Measurements from ENCODE around the gene KRT83. TPM values are rescaled to one million over a fixed set of nuclear protein-coding genes. Genes with fewer than 3 reads are reported as not detected.
"Not testable (repeated sequence)": the region's sequence is repeated elsewhere in the genome, so short reads cannot be mapped to it uniquely, and the experiment has no call there.

The KRT83 gene
- total RNA-seq, 1 donor from 2014 or later: not detected

DNA sequence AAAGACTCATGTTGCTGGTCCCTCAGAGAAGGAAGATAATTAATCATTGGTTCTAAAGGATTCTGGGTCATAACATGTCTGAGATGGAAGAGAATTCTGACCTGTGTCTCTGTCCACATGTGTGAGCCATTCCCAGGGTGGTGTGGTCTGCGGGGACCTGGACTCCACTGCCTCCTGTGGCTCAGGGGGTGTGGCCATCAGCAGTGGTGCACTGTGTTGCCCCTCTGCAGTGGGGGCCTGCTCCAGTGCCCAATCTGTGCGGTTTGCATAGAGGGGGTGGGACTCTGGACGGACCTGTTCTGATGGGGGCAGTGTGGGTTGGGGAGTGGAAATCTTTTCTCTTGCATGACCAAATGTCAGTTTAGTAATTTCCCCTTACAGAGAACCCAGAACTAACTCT, 32.6 kb upstream of the KRT83 start:
- no peak for DNase-seq (ENCODE audit: low spot score)

- no peak for DNase-seq (ENCODE audit: low spot score)
Observed at GRCh38 chr12:52352951-52353350, 31.8 kb upstream of the KRT83 start.

DNA sequence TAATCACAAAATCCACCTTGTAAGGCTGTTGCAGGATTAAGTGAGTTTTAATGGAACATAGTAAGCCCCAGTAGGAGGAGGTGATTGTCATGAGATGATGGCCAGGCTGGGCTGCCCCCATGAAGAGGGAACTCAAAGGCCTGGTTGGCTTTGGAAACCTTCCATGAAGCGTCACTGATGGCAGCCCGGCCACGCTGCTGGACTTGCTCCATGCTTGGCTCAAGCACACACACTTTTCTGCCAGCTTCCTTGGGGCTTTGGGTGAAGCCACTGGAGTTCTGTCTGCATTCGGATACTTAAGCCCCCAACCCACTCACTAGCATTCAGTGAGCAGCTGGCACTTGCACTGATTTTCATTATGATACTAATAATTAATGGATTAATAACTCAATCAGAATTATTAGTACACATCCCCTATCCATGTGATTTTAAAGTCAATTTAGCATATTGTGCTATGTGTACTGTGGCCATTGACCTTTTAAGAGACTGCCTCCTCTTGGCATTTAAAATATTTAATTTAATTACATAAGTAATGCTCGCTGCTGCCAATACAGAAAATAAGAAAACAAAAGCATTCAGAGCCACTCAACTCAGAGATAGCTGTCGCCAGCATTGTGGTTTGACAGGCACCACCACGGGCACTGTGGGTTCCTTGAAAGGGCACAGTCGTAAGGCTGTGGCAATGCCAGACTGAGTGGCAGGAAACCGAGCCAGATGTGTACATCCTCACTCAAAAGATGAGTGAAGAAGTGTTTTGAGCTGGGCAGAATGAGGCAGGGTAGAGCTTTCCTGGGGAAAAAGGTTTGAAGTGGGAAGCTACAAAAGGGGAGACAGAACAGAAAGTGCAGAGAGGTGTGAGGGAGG, 30.2 kb upstream of the KRT83 start:
- no peak for DNase-seq (ENCODE audit: low spot score)

DNA sequence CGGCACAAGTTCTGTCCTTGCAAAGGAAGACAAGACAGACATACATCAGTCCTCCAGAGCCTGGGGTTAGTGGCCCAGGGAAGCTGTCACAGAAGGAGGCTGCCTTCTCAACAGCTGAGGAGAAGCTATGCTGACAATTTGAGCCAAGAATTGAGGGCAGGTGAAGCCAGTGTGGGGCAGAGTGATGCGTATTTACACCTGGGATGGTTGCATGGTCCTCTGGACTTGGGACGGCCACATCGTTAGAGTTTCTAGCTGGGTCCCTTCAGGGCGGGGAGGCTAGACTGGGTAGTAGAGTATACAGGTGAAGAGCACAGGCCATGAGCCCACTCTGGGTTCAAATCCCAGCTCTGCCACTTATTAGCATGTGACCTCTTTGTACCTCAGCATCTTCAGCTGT, 29.6 kb upstream of the KRT83 start:
- DNase-seq (ENCODE audit: low spot score): no peak

DNA sequence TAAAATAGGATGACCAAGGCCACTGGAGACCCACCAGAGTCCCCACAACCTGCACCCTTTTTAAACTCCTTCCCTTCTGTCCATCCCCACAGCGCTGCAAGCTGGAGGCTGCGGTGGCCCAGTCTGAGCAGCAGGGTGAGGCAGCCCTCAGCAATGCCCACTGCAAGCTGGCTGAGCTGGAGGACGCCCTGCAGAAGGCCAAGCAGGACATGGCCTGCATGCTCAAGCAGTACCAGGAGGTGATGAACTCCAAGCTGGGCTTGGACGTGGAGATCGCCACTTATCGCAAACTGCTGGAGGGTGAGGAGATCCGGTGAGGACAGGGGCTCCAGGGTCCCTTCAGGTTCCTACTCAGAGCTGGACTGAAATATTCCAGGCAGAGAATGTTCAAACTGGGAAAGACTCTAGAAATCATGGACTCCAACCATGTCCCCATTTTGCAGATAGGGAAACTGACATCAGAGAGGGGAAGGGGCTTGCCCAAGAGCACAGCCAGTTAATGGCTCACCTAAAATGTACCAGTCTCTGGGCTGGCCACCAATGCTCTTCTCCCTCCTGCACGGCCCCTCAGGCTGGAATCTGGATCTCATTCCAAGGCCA, 28.9 kb upstream of the KRT83 start:
- no peak for DNase-seq (ENCODE audit: low spot score)

DNA sequence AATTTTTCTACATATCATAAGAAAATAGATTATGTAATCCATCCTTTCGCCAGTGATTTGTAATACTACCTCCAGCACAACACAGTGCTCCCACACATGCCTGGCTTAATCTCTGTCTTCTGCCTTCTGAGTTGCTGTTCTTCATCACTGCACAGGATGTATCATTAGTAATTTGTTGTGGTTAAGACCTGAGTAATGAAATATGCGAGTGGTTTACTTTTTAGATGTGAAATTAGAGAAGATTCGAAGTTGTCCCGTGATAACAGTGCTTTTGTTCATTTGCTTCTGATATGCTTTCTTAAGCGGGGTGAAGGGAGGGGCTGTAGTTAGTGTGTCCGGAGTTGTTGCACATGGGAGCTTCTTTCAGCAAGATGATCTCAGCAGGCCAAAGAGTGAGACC, 28.0 kb upstream of the KRT83 start:
- DNase-seq (ENCODE audit: low spot score): peak; percentile 32

DNA sequence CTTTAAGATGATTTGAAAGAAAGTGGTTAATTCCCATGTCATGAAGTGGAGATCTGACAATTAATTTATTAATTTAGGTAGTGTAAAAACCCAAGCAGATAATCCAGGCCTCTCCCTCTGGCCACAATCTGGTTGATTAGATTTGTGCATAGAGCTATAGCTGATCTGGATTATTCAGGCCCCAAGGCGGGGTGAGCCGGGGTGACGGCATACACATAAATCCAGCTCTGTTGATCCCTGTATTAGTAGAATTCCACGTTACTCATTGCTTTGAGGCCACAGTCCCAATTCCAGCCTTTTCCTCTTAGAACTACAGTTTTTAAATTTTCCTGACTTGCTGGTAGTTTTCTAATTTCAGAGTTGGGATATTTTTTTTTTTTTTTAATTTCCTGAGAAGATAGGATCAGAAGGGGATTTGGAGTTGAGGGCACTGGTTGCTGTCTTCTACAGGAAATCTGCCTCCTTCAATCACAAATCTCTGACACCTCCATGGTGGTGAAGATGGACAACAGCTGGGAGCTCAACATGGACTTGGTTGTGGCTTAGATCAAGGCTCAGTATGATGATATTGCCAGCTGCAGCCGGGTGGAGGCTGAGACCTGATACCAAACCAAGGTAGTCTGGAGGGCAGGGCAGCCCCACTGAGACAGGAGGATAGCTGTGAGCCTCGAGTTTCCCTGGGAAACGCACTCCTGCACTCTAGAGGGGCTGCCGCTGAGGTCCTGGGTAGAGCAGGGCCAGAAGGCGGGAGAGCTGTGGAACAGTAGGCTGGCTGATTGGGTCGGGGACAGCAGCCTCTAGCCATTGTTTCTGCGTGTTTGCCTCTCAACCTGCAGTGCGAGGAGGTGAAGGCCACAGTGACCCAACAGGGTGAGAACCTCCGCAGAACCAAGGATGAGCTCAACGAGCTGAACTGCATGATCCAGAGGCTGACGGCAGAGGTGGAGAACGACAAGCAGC, 26.6 kb upstream of the KRT83 start:
- DNase-seq (ENCODE audit: low spot score): peak; percentile 82

DNA sequence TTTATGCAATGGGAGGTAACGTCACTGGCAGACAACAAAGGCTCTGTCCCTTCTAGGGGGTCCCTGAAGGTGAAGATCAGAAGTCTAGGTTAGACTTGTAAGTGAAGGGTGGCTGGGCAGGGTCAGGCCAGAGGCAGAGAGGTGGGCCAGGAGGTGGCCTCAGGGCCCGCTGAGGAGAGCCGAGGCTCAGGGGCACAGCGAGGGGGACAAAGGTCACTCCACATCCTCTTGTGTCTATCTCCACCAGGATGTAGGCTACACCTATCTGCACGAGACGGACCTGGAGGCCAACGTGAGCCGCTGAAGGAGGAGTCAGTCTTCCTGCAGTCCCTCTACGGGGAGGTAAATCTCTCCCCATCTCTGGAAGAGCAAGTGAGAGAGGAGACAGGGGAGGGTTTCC, 25.8 kb upstream of the KRT83 start:
- no peak for DNase-seq (ENCODE audit: low spot score)

DNA sequence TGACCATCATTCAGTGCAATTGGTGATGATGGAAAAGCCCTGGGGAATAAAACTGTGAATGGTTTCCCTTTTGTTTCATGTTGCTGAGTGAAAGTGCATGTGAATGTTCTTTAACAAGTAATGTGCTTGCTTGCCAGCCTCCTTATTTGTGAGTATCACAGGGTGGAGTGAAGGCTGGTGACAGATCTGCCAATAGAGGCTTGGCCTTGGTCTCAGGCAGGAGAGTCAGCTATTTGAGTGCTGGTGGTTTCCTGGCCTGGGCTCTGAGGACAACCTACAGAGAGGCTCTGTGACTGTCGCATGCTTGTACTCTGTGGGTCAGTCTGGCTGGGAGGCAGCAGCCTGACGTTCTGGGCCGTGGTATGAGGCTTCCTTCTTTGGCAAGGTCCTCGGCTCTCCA, 25.4 kb upstream of the KRT83 start:
- no peak for DNase-seq (ENCODE audit: low spot score)

DNA sequence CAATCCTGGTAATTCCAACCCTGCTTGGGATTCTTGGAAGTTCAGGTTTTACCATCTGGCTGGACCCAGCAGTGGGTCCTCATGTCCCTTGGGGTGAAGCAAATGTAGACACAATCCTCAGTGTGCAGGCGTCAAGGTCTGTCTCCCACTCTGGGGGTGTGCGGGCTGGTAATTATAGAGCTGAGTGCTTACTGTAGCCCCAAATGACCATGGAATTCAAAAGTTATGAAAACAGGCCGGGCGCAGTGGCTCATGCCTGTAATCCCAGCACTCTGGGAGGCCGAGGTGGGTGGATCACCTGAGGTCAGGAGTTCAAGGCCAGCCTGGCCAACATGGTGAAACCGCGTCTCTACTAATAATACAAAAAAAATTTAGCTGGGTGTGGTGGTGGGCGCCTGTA, 23.8 kb upstream of the KRT83 start:
- DNase-seq (ENCODE audit: low spot score): not testable (repeated sequence)

GRCh38 chr12:52344111-52344510, 22.9 kb upstream of the KRT83 start:
- no peak for DNase-seq (ENCODE audit: low spot score)

- no peak for DNase-seq (ENCODE audit: low spot score)
Observed at GRCh38 chr12:52343550-52343949, 22.4 kb upstream of the KRT83 start.

GRCh38 chr12:52342781-52343490, 21.7 kb upstream of the KRT83 start:
- no peak for DNase-seq (ENCODE audit: low spot score)

- DNase-seq (ENCODE audit: low spot score): no peak
Observed at GRCh38 chr12:52341066-52341580, 19.9 kb upstream of the KRT83 start.

- no peak for DNase-seq (ENCODE audit: low spot score)
Observed at GRCh38 chr12:52338241-52338960, 17.2 kb upstream of the KRT83 start.

- no peak for DNase-seq (ENCODE audit: low spot score)
Observed at GRCh38 chr12:52337054-52337453, 15.9 kb upstream of the KRT83 start.

DNA sequence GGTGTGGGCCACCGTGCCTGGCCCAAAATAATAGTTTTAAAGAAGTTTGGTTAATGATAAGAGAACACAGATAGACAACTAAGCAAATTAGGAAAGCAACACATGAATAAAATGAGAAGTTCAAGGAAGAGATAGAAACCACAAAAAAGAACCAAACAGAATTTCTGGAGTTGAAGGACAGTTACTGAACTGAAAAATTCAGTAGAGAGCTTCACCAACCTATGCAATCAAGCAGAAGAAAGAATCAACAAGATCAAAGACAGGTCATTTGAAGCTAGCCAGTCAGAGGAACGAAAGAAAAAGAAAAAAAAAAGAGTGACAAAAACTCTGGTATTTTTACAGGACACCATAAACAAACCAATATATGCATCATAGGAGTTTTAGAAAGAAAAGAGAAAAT, 15.4 kb upstream of the KRT83 start:
- no peak for DNase-seq (ENCODE audit: low spot score)

GRCh38 chr12:52335598-52336262, 14.5 kb upstream of the KRT83 start:
- DNase-seq (ENCODE audit: low spot score): no peak

DNA sequence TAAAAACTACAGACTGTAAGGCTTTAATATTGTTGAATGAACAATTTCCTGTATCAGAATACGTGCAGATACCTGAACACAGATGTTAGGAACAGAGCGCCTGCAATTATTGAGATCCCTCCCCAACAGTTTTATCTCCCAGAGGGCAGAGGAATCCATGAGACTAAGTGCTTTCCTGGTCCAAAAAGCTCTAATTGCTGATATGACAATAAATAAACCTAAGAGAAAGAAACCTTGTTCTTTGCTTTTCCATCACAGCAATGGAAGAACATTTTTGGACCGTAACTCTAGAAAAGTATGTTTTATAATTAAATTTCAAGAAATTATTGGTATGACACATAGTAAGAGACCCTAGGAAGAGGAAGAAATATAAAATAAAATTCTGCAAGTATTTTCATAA, 13.0 kb upstream of the KRT83 start:
- no peak for DNase-seq (ENCODE audit: low spot score)

DNA sequence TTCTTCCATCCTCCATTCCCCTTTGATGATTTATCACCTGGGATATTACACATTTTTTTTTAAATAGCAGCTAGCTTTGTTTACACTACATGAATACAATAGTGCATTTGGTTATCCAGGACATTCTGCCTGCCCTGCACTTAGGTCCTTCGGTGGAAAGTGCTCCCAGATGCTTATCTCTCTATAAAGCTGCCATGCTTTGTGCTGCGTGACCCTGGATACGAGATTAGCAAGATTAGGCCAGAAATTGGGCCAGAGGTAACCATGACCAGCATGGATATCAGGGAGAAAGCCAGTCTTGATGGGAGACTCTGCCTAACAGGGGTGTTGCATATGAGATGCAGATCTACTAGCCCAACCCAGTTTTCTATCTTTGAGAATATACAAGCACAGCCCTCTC, 12.1 kb upstream of the KRT83 start:
- no peak for DNase-seq (ENCODE audit: low spot score)
